Measurements from ENCODE around the gene MRPS23. TPM values are rescaled to one million over a fixed set of nuclear protein-coding genes. Genes with fewer than 3 reads are reported as not detected.

The MRPS23 gene
- total and polyA plus RNA-seq, 2 experiments from 2014 or later, result 53.2 to 74.5 TPM

GRCh38 chr17:57874058-57874419, 24.2 kb upstream of the MRPS23 start:
- peaks cover 18% of the 10 kb centered on the region; the same call in 1 of the 2 replicates for H3F3A ChIP-seq (replicated peaks; ENCODE audit: low read depth)
- Mint-ChIP-seq H3K27ac (peak overlapping the region; percentile 92), H3K36me3 (ENCODE audit: low read depth) (peaks cover 13% of the 10 kb centered on the region), H3K9me3 (no peaks in the 10 kb centered on the region), H3K4me3 (peak overlapping the region; percentile 38; the same call in 2 of the 3 replicates), H3K27me3 (ENCODE audit: insufficient read depth, low read depth, poor library complexity) (peaks cover 13% of the 10 kb centered on the region), H3K4me1 (peaks cover 73% of the 10 kb centered on the region)
- no peaks in the 10 kb centered on the region; the same call in 1 of the 2 replicates for H3K36me3 ChIP-seq (ENCODE audit: insufficient read depth)
- TF ChIP-seq ZNF462 (CRISPR knock-in tag; IDR thresholded peaks at IDR 0.05), result no peak
- TF ChIP-seq CREB1 (CRISPR knock-in tag; IDR thresholded peaks at IDR 0.05; ENCODE audit: low read depth), result no peak
- no peak for TF ChIP-seq ETS1 (IDR thresholded peaks at IDR 0.05)
- TF ChIP-seq POLR2AphosphoS5 (IDR thresholded peaks at IDR 0.05; ENCODE audit: low read depth), result no peak
- no peak for TF ChIP-seq STAT1 (IDR thresholded peaks at IDR 0.05; ENCODE audit: unreplicated experiment)
- TF ChIP-seq NANOG (IDR thresholded peaks at IDR 0.05; ENCODE audit: borderline replicate concordance), result no peak
- no peak for TF ChIP-seq ZNF331 (CRISPR knock-in tag; IDR thresholded peaks at IDR 0.05; ENCODE audit: low read depth)
- TF ChIP-seq EZH2 (IDR thresholded peaks at IDR 0.05; ENCODE audit: low read depth, unreplicated experiment), result no peak
- no peak for TF ChIP-seq ZNF114 (CRISPR knock-in tag; IDR thresholded peaks at IDR 0.05)
- no peak for TF ChIP-seq REST (IDR thresholded peaks at IDR 0.05; ENCODE audit: unreplicated experiment)
- no peak for TF ChIP-seq JUNB (IDR thresholded peaks at IDR 0.05; ENCODE audit: unreplicated experiment)
- TF ChIP-seq CTCF (conservative IDR thresholded peaks at IDR 0.05; ENCODE audit: low read depth in 2 of 2), result no peak
- TF ChIP-seq EZH2phosphoT487 (IDR thresholded peaks at IDR 0.05; ENCODE audit: unreplicated experiment), result no peak
- H4K20me1 ChIP-seq (replicated peaks; ENCODE audit: insufficient read depth), result no peaks in the 10 kb centered on the region
- DNase-seq (ENCODE audit: low spot score), result no peak
- no peak for ATAC-seq
- H3K4me2 ChIP-seq, result peak overlapping the region; percentile 79
- peak overlapping the region; percentile 94 for H3K27ac ChIP-seq (ENCODE audit: low read depth)
- no peak overlapping the region; the same call in 1 of the 2 replicates for H2AFZ ChIP-seq
- H3K4me3 ChIP-seq, result peak overlapping the region; percentile 43; the same call in 1 of the 2 replicates
- no peaks in the 10 kb centered on the region for H3K79me2 ChIP-seq (replicated peaks; ENCODE audit: insufficient read depth)
- no peaks in the 10 kb centered on the region for H3K9me2 ChIP-seq (ENCODE audit: insufficient read depth)
- peaks cover 47% of the 10 kb centered on the region for H3K4me1 ChIP-seq (ENCODE audit: insufficient read depth)
- peaks cover 14% of the 10 kb centered on the region; the same call in 1 of the 2 replicates for H3K27me3 ChIP-seq (ENCODE audit: insufficient read depth)
